Measurements from ENCODE around the gene POLR2L. TPM values are rescaled to one million over a fixed set of nuclear protein-coding genes. Genes with fewer than 3 reads are reported as not detected.

The POLR2L gene
- polyA plus RNA-seq, 1 of the 3 experiments (the other 2 are of a cell fraction), result 540 TPM

- no peak overlapping the region; the same call in 1 of the 2 replicates for H3K4me2 ChIP-seq
- peaks cover 85% of the 10 kb centered on the region for H3K79me2 ChIP-seq (ENCODE audit: insufficient read depth)
- no peak for TF ChIP-seq NFIC (IDR thresholded peaks at IDR 0.05; ENCODE audit: borderline replicate concordance)
- TF ChIP-seq MEF2A (IDR thresholded peaks at IDR 0.05; ENCODE audit: borderline replicate concordance, low read depth), result no peak
- no peak for TF ChIP-seq REST (IDR thresholded peaks at IDR 0.05; ENCODE audit: low read depth, low read length)
- no peak for TF ChIP-seq EP300 (IDR thresholded peaks at IDR 0.05; ENCODE audit: borderline replicate concordance in 1 of 2, low read depth in 1 of 2, low read length in 1 of 2)
- TF ChIP-seq USF1 (IDR thresholded peaks at IDR 0.05; ENCODE audit: borderline replicate concordance, low read depth), result no peak
- TF ChIP-seq ELF1 (IDR thresholded peaks at IDR 0.05), result no peak
- TF ChIP-seq ZBTB33 (IDR thresholded peaks at IDR 0.05; ENCODE audit: borderline replicate concordance, low read depth), result no peak
- TF ChIP-seq MXI1 (IDR thresholded peaks at IDR 0.05; ENCODE audit: low read depth, low read length), result no peak
- no peak for TF ChIP-seq USF2 (IDR thresholded peaks at IDR 0.05; ENCODE audit: borderline replicate concordance, low read depth, low read length)
- no peak for TF ChIP-seq TEAD4 (IDR thresholded peaks at IDR 0.05; ENCODE audit: borderline replicate concordance, insufficient read depth)
- TF ChIP-seq IRF3 (IDR thresholded peaks at IDR 0.05; ENCODE audit: low read depth, low read length), result no peak
- TF ChIP-seq GABPA (IDR thresholded peaks at IDR 0.05; ENCODE audit: low read depth), result no peak
- TF ChIP-seq FOXJ3 (CRISPR knock-in tag; IDR thresholded peaks at IDR 0.05), result no peak
- peak overlapping the region in 1 of 2 experiments; percentile 32; a peak in 1 of 4 replicates for H3K27ac ChIP-seq (ENCODE audit: low read depth in 2 of 2, low read length in 1 of 2)
- no peak overlapping the region for H3K4me3 ChIP-seq (ENCODE audit: low read depth in 2 of 2, low read length in 1 of 2)
- CTCF ChIA-PET, result interaction anchor here (3.8 kb wide), 1 partner anchor 12 kb away, joined by 21 read pairs; no protein-coding TSS in a partner anchor
- peaks cover 59% of the 10 kb centered on the region for H4K20me1 ChIP-seq (ENCODE audit: insufficient read depth)
- POLR2A ChIA-PET, result no interaction called here
- H3K9ac ChIP-seq, result no peak overlapping the region
- DNase-seq, result no peak
- no peaks in the 10 kb centered on the region for H3K9me3 ChIP-seq
- 95% methylated on average over 9 of the region's 14 CpGs for WGBS (ENCODE audit: low lambda C conversion rate)
- no peaks in the 10 kb centered on the region for H3K9me2 ChIP-seq
- no peaks in the 10 kb centered on the region for H3K27me3 ChIP-seq (ENCODE audit: insufficient read depth)
- H3K4me1 ChIP-seq (ENCODE audit: control insufficient read depth in 1 of 2, insufficient read depth in 2 of 2, low read depth in 1 of 2, low read length in 1 of 2), result peaks cover 10 to 39% of the 10 kb centered on the region in 2 experiments; a peak in 3 of 4 replicates
- no peak overlapping the region for H2AFZ ChIP-seq (ENCODE audit: low read depth)
- peaks cover 50% of the 10 kb centered on the region for H3F3A ChIP-seq (replicated peaks; ENCODE audit: insufficient read depth)
- peaks cover 17 to 45% of the 10 kb centered on the region in 2 experiments for H3K36me3 ChIP-seq (replicated peaks in 1 of 2; ENCODE audit: control insufficient read depth in 1 of 2, insufficient read depth in 2 of 2, low read length in 1 of 2)
These were observed 6.1 kb downstream of the POLR2L start for GRCh38 chr11:836274-836673.

Measured in SK-N-SH (cell line).